NCI-H2196 (cell line): ENCODE results near the gene GSTT4.
"Not testable (repeated sequence)": the region's sequence is repeated elsewhere in the genome, so short reads cannot be mapped to it uniquely, and the experiment has no call there.

ENCODE experiments used
- DNase-seq: peaks from one replicate; lab custom pipeline; 2025; ENCODE audit not compliant: unreplicated experiment; lab: John Stamatoyannopoulos, UW

GSTT4 gene

GRCh38 chr22:23954193-23954990 is 50.9 kb downstream of the GSTT4 start:
- not testable (repeated sequence) for DNase-seq

GRCh38 chr22:23953485-23953884 is 51.8 kb downstream of the GSTT4 start:
- not testable (repeated sequence) for DNase-seq

DNA sequence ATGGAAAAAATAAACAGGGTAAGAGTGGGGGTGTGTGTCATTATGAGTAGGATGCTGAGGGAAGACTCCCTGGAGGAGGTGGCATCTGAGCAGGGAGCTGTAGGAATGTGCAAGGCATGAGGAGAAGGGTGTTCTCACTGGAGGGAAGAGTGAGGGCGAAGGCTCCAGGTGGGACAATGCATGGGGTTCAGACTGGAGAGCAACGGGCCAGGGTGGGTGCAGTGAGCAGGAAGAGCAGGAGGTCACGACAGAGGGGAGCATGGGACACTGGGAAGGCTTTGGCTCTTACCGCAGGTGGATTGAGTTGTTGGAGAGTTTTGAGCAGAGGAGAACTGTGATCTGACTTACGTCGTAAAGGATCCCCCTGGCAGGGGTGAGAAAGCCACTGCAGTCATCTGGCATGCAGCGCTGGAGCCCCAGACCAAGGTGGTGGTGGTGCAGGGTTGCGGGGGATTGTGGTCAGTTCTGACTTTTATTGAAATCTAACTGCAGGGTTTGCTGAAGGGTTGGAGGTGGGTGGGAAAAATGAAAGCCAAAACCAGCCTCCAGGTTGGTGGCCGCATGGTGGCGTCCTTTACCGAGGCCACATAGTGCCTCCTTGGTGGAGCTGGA is 52.4 kb downstream of the GSTT4 start:
- not testable (repeated sequence) for DNase-seq

GRCh38 chr22:23951383-23951782 is 53.9 kb downstream of the GSTT4 start:
- not testable (repeated sequence) for DNase-seq

DNA sequence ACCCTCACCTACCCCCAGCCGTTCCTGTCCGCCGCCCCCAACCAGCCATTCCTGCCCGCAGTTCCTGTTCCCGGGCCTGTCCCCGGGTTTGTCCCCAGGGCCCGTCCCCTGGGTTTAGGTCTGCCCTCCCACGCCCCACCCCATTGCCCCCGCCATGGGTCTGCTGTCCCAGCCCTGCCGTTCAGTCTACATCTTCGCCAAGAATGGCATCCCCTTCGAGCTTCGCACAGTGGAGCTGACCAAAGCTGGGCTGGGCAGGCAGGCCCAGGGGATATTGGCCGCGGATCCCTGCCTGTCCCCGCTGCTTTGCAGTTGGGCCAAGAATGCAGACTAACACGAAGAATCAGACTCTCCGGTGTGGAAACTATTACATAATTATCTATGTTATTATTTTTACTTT is 55.5 kb downstream of the GSTT4 start:
- DNase-seq, result not testable (repeated sequence)
